ENCODE measurements around the gene SETD1A.

- TF ChIP-seq ZNF274 (IDR thresholded peaks at IDR 0.05; ENCODE audit: low read depth, low read length): no peak
- no peak for TF ChIP-seq YY1 (IDR thresholded peaks at IDR 0.05; ENCODE audit: insufficient read depth, insufficient read length)
Measured at GRCh38 chr16:30983289-30983889, 25.8 kb downstream of the SETD1A start.
